Body of pancreas (tissue), 4 donors: ENCODE results near the gene LDLRAD4.

Experiments
- CTCF ChIP-seq, 7 experiments: fragments of 450-650 bp in 4 of 7; fragments of 200-600 bp in 3 of 7; sonication (generic) in 3 of 7; IDR thresholded peaks; one replicate each; pipeline ENCODE4 v1.5.1; 2016 to 2019; ENCODE audit warnings: antibody characterized with exemption in 7 of 7
- POLR2A ChIP-seq, 3 donors: fragments of 450-650 bp; IDR thresholded peaks; one replicate each; pipeline ENCODE4 v1.6.1; 2016; ENCODE audit warnings: antibody characterized with exemption in 3 of 3, mild to moderate bottlenecking in 2 of 3

- TF ChIP-seq CTCF (IDR thresholded peaks at IDR 0.05) (no peak), POLR2A (IDR thresholded peaks at IDR 0.05) (no peak)
These were observed 1.1 kb downstream of the LDLRAD4 start for GRCh38 chr18:13219593-13220159.
